HCT116 (cell line): Measurements from ENCODE around the gene IGFBPL1. TPM values are rescaled to one million over a fixed set of nuclear protein-coding genes. Genes with fewer than 3 reads are reported as not detected.

Experiments used
- CBX3 ChIP-seq: IDR thresholded peaks from 2 replicates; pipeline ENCODE4 v1.6.1; 2012; ENCODE audit warnings: low read depth
- CEBPB ChIP-seq: IDR thresholded peaks from 2 replicates; pipeline ENCODE4 v1.6.1; 2012; ENCODE audit warnings: low read depth
- CTCF ChIP-seq, 3 experiments: fragments of 200-600 bp in 1 of 3; sonication (generic) in 1 of 3; IDR thresholded peaks in 2 of 3; conservative IDR thresholded peaks in 1 of 3; 2 replicates each; pipeline ENCODE4 v1.5.1; 2012 to 2017; ENCODE audit warnings: low read depth in 2 of 3, low read length in 2 of 3, antibody characterized with exemption in 1 of 3, borderline replicate concordance in 1 of 3, control low read depth in 1 of 3, mild to moderate bottlenecking in 1 of 3, mixed read lengths in 1 of 3, mixed run types in 1 of 3, moderate library complexity in 1 of 3; ENCODE audit not compliant: insufficient read depth in 1 of 3
- ELF1 ChIP-seq: IDR thresholded peaks from 2 replicates; pipeline ENCODE4 v1.6.1; 2012; ENCODE audit warnings: low read depth, borderline replicate concordance
- EZH2 ChIP-seq: fragments of 200-600 bp; sonication (generic); IDR thresholded peaks from 2 replicates; pipeline ENCODE4 v1.6.1; 2017; ENCODE audit warnings: antibody characterized with exemption, mixed run types
- FOSL1 ChIP-seq: IDR thresholded peaks from 2 replicates; pipeline ENCODE4 v1.6.1; 2012; ENCODE audit warnings: low read depth
- POLR2A ChIP-seq: IDR thresholded peaks from 2 replicates; pipeline ENCODE4 v1.7.0; 2011; ENCODE audit warnings: borderline replicate concordance; ENCODE audit not compliant: insufficient read depth, insufficient read length; ENCODE audit errors: extremely low read depth
- POLR2AphosphoS5 ChIP-seq: IDR thresholded peaks from 2 replicates; pipeline ENCODE4 v1.6.1; 2011; ENCODE audit warnings: mild to moderate bottlenecking, low read depth, low read length, moderate library complexity
- RAD21 ChIP-seq: IDR thresholded peaks from 2 replicates; pipeline ENCODE4 v1.6.1; 2012; ENCODE audit warnings: low read depth, mild to moderate bottlenecking
- SIN3A ChIP-seq: IDR thresholded peaks from 2 replicates; pipeline ENCODE4 v1.6.1; 2012; ENCODE audit warnings: low read depth
- YY1 ChIP-seq: IDR thresholded peaks from 2 replicates; pipeline ENCODE4 v1.6.1; 2011; ENCODE audit warnings: low read length, low read depth, moderate library complexity, mild to moderate bottlenecking; ENCODE audit not compliant: insufficient replicate concordance; ENCODE audit errors: extremely low read depth
- ZNF274 ChIP-seq: fragments of 200-500 bp; sonication (Bioruptor generic); IDR thresholded peaks from 2 replicates; pipeline ENCODE4 v1.6.1; 2014; ENCODE audit warnings: mild to moderate bottlenecking, low read depth, low read length, inconsistent platforms
- total RNA-seq: library from RNA; stranded (reverse); gene quantifications from one replicate; pipeline ENCODE4 v1.2.1, GENCODE V29; 2021; ENCODE audit not compliant: unreplicated experiment
- TF ChIP-seq, protein P1 (sequence below): IDR thresholded peaks from 2 replicates; pipeline ENCODE4 v1.6.1; 2012

Gene IGFBPL1
- total RNA-seq, 1 experiment from 2014 or later = not detected

DNA sequence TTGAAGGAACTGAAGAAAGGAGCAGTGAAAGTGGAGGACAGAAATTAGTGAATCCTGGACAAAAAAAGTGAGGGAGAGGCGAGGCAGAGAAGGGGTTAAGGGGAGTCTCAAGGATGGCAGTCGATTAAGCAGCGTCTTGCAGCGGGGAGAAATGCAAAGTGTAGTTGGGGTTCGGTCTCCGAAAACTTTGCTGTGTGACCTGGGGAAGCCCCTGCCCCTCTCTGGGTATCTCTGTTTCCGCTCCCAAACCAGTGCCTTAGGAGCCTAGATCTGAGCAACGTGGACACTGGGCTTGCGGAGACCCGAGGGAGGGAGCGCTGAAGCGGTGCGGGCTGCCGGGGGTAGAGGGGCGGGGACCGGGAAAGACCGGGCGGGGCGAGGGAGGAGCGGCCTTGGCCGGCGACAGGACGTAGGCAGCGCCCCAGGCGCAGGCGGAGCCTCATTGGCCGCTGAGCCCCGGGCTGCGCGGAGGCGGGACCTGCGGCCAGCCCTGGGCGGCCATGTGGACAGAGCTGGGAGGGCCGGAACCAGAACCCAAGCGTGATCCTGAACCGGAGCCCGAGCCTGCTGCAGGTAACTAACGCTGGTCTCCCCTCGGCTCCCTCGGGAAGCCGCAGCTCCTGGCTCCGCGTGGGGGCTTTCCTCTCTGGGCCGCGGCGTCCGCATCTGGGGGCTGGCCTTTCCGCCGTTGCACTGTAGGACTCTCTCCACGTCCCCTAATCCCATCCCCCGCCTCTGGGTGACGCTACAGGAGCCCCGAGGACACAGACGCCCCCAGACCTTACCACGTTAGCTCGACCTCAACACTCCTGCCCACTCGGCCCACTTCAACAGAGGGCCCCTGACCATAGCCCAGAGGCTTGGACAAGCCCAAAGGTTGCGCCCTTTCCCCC, 31.8 kb downstream of the IGFBPL1 start, which contains the start of gene ALDH1B1 (continued):
- peak; percentile 87 for TF ChIP-seq POLR2AphosphoS5
- TF ChIP-seq CEBPB = no peak
- TF ChIP-seq RAD21 = no peak
- no peak for TF ChIP-seq CBX3
- TF ChIP-seq SIN3A = no peak
- no peak for TF ChIP-seq FOSL1
- no peak for TF ChIP-seq ZNF274
- TF ChIP-seq, protein P1, sequence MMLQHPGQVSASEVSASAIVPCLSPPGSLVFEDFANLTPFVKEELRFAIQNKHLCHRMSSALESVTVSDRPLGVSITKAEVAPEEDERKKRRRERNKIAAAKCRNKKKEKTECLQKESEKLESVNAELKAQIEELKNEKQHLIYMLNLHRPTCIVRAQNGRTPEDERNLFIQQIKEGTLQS = no peak
- TF ChIP-seq EZH2 = no peak
- peak in 2 of 3 experiments; percentile 26 to 32; a peak in 3 of 6 replicates for TF ChIP-seq CTCF (IDR thresholded peaks at IDR 0.05 in 2 of 3, conservative IDR thresholded peaks at IDR 0.05 in 1 of 3; ENCODE audit: borderline replicate concordance in 1 of 3, insufficient read depth in 1 of 3, low read depth in 2 of 3, low read length in 2 of 3)
- no peak for TF ChIP-seq YY1
- TF ChIP-seq ELF1 = no peak
- no peak for TF ChIP-seq POLR2A
